Tibial nerve (tissue), 4 donors: Measurements from ENCODE around the gene CD1B.

Experiments
- CTCF ChIP-seq, 5 experiments: fragments of 200-600 bp in 3 of 5; fragments of 450-650 bp in 2 of 5; sonication (generic) in 3 of 5; IDR thresholded peaks; one replicate each; pipeline ENCODE4 v1.5.1; 2016 to 2019; ENCODE audit warnings: antibody characterized with exemption in 5 of 5, mild to moderate bottlenecking in 3 of 5, moderate library complexity in 2 of 5
- EP300 ChIP-seq, 2 donors: sonication (generic); formaldehyde crosslinking; IDR thresholded peaks; one replicate each; pipeline ENCODE4 v1.6.1; 2017; ENCODE audit warnings: antibody characterized with exemption in 2 of 2, mild to moderate bottlenecking in 1 of 2

GRCh38 chr1:158283965-158284364 lies 47.4 kb downstream of the CD1B start:
- no peak for TF ChIP-seq EP300 (IDR thresholded peaks at IDR 0.05)
- no peak for TF ChIP-seq CTCF (IDR thresholded peaks at IDR 0.05)
